HL-60 (cell line): ENCODE data around the gene REC114.

Experiments
- DNase-seq, 2 experiments: peaks; one replicate each; pipeline ENCODE4 v3.0.0-alpha.2; 2010 to 2020; ENCODE audit warnings: low read depth in 1 of 2, low spot score in 1 of 2
- H3K27ac ChIP-seq: fragments of 250-450 bp; sonication (Bioruptor Pico); replicated peaks from 2 replicates; pipeline ENCODE4 v1.5.1; 2020; ENCODE audit warnings: mild to moderate bottlenecking, moderate library complexity
- H3K27me3 ChIP-seq: fragments of 250-450 bp; sonication (Bioruptor Pico); 2 replicates; pipeline ENCODE4 v1.5.1; 2021; ENCODE audit warnings: mild to moderate bottlenecking, moderate library complexity; ENCODE audit not compliant: insufficient read depth, poor library complexity, severe bottlenecking
- H3K4me3 ChIP-seq: replicated peaks from 2 replicates; pipeline ENCODE4 v1.5.1; 2011; ENCODE audit warnings: mild to moderate bottlenecking, control low read depth, low read length; ENCODE audit not compliant: insufficient read depth
- GABPA ChIP-seq: IDR thresholded peaks from 2 replicates; pipeline ENCODE4 v1.6.1; 2012; ENCODE audit warnings: low read depth
- POLR2AphosphoS5 ChIP-seq: IDR thresholded peaks from 2 replicates; pipeline ENCODE4 v1.6.1; 2012; ENCODE audit warnings: low read depth
- SPI1 ChIP-seq: IDR thresholded peaks from 2 replicates; pipeline ENCODE4 v1.6.1; 2012; ENCODE audit warnings: low read depth, mild to moderate bottlenecking, borderline replicate concordance
- TF ChIP-seq, protein P1 (sequence below): IDR thresholded peaks from 2 replicates; pipeline ENCODE4 v1.6.1; 2012; ENCODE audit warnings: low read depth; ENCODE audit not compliant: insufficient replicate concordance
- TF ChIP-seq, protein P2 (sequence below): IDR thresholded peaks from one replicate; pipeline ENCODE4 v1.5.1; 2011; ENCODE audit warnings: low read length, control low read depth, inconsistent platforms; ENCODE audit not compliant: insufficient read depth

Gene REC114

DNA sequence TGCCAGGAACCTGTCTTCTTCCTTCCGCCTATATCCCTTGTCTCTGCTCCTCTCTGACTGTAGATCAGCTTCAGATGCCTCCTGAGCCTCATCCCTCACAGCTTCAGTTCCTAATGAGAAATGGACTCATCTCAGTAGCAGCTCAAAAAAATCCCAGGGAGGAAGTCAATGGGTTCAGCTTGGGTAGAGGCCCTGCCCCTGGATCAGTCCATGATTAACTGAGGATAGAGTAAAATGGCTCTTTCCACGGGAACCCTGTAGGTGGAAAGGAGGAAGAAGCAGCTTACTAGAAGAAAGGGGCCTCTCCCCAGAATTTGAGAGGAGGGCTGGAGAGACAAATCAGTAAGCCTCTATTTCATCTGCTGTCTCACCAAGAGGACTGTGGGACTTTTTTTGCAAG is 47.3 kb upstream of the REC114 start:
- no peak for DNase-seq
- Histone ChIP-seq H3K27ac (no peak overlapping the region), H3K4me3 (no peak overlapping the region), H3K27me3 (no peaks in the 10 kb centered on the region)
- TF ChIP-seq, protein P1, sequence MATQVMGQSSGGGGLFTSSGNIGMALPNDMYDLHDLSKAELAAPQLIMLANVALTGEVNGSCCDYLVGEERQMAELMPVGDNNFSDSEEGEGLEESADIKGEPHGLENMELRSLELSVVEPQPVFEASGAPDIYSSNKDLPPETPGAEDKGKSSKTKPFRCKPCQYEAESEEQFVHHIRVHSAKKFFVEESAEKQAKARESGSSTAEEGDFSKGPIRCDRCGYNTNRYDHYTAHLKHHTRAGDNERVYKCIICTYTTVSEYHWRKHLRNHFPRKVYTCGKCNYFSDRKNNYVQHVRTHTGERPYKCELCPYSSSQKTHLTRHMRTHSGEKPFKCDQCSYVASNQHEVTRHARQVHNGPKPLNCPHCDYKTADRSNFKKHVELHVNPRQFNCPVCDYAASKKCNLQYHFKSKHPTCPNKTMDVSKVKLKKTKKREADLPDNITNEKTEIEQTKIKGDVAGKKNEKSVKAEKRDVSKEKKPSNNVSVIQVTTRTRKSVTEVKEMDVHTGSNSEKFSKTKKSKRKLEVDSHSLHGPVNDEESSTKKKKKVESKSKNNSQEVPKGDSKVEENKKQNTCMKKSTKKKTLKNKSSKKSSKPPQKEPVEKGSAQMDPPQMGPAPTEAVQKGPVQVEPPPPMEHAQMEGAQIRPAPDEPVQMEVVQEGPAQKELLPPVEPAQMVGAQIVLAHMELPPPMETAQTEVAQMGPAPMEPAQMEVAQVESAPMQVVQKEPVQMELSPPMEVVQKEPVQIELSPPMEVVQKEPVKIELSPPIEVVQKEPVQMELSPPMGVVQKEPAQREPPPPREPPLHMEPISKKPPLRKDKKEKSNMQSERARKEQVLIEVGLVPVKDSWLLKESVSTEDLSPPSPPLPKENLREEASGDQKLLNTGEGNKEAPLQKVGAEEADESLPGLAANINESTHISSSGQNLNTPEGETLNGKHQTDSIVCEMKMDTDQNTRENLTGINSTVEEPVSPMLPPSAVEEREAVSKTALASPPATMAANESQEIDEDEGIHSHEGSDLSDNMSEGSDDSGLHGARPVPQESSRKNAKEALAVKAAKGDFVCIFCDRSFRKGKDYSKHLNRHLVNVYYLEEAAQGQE, result no peak
- TF ChIP-seq, protein P2, sequence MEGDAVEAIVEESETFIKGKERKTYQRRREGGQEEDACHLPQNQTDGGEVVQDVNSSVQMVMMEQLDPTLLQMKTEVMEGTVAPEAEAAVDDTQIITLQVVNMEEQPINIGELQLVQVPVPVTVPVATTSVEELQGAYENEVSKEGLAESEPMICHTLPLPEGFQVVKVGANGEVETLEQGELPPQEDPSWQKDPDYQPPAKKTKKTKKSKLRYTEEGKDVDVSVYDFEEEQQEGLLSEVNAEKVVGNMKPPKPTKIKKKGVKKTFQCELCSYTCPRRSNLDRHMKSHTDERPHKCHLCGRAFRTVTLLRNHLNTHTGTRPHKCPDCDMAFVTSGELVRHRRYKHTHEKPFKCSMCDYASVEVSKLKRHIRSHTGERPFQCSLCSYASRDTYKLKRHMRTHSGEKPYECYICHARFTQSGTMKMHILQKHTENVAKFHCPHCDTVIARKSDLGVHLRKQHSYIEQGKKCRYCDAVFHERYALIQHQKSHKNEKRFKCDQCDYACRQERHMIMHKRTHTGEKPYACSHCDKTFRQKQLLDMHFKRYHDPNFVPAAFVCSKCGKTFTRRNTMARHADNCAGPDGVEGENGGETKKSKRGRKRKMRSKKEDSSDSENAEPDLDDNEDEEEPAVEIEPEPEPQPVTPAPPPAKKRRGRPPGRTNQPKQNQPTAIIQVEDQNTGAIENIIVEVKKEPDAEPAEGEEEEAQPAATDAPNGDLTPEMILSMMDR, result no peak
- TF ChIP-seq POLR2AphosphoS5 (no peak), SPI1 (no peak), GABPA (no peak)

DNA sequence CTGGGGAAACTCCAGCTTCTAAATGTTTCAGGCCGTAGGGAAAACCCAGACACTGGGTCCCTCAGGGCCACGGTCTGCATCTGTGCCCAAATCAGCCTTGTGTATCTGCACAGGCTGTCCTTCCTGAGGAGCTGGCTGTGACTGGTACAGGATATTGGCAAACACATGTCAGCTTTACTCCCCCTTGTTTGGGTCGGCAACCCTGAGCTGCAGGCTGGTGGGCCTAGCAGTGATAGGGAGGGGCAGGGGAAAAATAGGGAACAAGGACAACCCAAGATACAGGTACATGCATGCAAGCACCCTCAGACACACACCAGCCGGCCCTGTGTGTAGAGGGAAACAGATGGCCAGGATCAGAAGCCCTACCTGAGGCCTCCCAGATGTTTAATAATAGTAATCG is 45.5 kb upstream of the REC114 start:
- no peak for DNase-seq
- TF ChIP-seq, protein P2, result no peak
- no peak for TF ChIP-seq SPI1
- TF ChIP-seq POLR2AphosphoS5, result no peak
- TF ChIP-seq, protein P1, result no peak
- TF ChIP-seq GABPA, result no peak
- no peak overlapping the region for H3K27ac ChIP-seq
- H3K4me3 ChIP-seq, result no peak overlapping the region
- H3K27me3 ChIP-seq, result no peaks in the 10 kb centered on the region

DNA sequence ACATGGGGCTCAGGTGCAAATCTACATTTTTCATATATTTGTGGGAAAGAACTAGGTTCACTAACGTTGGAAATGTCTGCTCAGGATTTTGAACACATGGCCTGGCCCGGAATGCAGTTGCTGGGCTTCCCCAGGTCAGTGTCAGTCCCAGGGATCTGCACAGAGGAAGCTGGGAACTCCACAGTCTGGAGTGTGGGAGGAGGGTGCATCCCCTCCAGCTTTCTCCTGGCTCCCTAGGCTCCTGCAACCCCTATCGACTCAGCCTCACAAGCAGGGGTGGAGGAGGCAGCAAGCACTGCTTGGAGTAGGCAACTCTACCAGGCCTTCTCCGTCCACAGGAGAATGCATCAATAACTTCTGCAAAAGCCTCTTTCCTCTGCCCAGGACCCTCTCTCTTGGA is 44.1 kb upstream of the REC114 start:
- H3K4me3 ChIP-seq, result no peak overlapping the region
- TF ChIP-seq GABPA, result no peak
- no peak for TF ChIP-seq POLR2AphosphoS5
- TF ChIP-seq, protein P1, result no peak
- TF ChIP-seq, protein P2, result no peak
- no peak for TF ChIP-seq SPI1
- no peak for DNase-seq
- H3K27ac ChIP-seq, result no peak overlapping the region
- H3K27me3 ChIP-seq, result no peaks in the 10 kb centered on the region
